Measurements from ENCODE around the gene APBB1IP.

The APBB1IP gene

DNA sequence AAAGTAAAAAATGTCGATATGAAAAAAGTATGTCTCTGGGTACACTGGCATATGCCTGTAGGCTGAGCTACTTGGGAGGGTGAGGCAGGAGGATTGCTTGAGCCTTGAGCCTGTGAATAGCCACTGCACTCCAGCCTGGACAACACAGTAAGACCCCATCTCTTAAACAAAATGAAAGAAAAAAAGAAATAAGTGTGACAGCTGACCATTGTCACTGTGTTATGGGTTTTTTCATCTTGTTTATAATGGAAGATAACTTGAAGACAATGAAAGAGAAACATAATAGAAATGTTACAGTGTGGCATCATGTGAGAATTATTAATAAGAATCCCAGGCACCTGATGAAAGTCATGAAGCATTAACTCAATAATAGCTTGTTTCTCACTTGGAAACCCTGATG, 75.0 kb downstream of the APBB1IP start:
- no peak for DNase-seq

DNA sequence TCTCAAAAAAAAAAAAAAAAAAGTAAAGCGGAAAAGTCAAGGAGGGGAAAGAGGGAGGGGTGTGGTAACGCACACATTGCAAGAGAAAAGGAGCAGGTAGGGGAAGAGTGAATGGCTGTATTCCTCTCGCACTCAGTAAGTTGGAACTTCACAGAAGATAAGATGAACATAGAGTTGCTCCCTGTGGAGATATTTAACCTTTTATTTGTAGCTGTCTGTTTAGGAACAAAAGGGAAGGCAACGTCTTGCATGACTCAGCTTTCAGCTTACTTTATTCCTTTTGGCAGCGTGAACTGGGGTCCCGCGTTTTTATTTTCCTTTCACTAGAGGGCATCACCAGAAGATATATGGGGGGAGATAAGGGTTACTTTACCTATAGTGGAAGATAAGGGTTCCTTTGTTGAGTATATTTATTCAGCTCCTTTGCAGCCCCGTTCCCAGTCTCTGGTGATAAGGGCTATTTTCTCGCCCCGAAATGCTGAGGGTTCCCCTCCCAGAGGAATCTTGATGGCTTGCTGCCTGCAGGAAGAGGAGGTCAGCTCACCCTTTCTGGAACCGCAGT, 78.5 kb downstream of the APBB1IP start:
- no peak for DNase-seq

DNA sequence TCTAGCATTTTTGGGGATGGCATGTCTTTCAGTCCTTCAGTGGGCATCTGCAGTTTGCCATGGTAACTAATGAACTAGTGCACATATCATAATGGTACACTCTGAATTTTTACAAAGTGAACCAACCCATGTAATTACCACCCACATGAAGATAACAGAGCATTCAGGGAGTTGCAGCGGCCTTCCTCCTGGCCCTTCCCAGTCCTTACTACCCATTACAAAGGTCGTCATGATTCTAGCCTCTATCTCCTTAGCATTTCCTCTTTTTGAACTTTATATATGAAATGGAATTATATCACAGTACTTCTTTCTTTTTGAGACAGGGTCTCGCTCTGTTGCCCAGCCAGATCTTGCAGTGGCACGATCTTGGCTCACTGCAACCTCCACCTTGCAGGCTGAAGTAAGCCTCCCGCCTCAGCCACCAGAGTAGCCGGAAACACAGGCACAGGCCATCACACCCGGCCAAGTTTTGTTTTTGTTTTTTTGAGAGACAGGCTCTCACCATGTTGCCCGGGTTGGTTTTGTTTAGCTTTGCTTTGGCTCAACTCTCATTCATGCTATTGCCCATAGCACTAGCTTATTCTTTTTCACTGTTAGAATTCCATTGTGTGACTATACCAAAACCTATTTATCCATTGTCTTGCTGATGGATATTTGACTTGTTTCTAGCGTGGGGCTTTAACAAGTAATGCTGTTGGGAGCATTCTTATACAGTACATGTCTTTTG, 79.2 kb downstream of the APBB1IP start:
- no peak for DNase-seq

- DNase-seq, result no peak
Measured at GRCh38 chr10:26519803-26520202, 81.7 kb downstream of the APBB1IP start.

- no peak for DNase-seq
Measured at GRCh38 chr10:26520575-26520974, 82.4 kb downstream of the APBB1IP start.

DNA sequence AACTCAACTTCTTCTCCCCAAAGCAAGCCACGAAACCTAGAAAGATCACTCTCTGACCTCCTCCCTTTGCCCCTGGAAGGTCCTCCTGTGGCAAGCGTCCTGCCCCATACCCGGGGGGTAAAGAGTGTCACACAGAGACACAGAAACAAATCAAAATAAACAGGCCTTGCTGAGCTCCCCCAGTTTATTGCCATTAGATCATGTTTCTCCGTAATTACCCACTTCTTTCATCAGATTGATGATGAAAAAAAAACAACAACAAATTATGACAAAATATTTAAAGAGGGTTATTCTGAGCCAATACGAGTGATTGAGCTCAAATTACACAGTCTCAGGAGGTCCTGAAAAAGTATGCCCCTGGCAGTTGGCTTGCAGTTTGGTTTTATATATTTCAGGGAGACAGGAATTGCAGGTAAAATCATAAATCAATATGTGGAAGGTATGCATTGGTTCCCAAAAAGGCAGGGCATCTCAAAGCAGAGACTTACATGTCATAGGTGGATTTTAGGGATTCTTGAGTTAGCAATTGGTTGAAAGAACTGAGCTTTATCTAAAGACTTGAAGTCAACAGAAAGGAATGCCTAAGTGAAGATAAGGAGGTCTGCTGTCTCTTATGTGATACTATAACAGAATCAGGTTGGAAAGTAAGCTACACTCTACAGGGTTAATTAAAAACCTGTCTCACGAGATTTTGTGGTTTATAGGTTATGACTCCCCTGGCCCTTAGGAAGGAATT, 86.2 kb downstream of the APBB1IP start:
- no peak for DNase-seq

DNA sequence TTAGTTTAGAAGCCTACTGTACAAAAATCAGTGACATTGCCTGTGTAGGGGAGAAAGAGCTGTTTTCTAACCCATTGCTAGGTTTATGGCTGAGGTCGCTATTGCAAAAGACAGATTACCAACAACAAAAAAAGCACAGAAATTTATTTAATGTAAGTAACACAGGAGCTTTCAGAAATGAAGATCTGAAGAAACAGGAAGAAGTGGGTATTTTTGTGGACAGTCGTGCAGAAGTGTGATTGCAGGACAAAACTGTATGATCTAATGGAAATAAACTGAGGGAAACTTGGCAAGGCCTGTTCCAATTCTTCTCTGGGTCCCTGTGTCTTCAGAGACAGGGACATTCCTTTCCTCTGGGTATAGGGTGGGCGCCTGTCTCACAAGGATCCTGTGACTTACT, 87.4 kb downstream of the APBB1IP start:
- DNase-seq, result no peak

GRCh38 chr10:26527018-26527417, 88.9 kb downstream of the APBB1IP start:
- no peak for DNase-seq

GRCh38 chr10:26528048-26528447, 89.9 kb downstream of the APBB1IP start:
- DNase-seq, result no peak

DNA sequence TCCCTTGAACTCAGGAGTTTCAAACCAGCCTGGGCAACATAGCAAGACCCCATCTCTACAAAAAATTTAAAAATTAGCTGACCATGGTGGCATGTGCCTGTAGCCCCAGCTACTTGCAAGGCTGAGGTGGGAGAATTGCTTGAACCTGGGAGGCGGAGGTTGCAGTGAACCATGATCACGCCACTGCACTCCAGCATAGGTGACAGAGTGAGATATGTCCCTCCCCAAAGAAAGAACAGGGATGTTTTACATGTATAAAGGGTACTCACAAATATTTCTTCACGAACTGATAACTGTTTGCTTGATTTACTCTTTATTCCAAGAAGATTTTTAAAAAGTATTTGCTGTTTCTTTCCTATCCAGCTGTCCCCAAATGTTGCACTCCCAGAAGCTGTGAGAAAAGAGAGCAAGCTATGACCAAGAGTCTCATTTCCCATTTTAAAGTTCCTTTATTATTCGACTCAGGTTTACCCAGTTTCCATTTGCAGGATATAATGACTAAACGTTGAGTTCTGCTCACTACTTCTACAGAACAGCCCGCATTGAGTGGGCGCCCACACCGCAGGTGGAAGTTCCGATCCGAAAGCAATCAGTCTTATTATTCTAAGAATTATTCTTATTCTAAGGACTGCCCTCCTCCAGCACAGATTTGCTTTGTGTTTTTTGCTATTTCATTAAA, 90.7 kb downstream of the APBB1IP start:
- DNase-seq, result no peak

DNA sequence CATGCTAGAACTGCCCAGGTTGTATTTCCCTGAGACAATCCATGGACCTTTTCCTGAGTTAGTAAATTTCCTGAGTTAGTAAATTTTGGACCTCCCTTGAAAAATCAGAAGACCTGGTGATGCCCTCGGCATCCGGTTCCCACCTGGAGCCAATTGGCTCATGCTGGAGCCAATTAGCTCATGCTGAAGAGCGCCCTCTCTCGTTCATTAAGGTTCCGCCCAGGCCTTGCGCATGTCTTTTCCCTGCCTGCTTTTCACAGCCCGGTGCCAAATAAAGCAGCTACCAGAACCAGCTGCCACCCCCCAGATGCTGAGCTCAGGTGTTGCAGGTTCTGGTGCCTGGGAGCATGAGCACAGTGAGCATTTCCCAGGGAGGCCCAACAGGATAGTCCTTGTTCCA, 96.2 kb downstream of the APBB1IP start:
- DNase-seq, result no peak

- no peak for DNase-seq
Measured at GRCh38 chr10:26540601-26541000, 102.5 kb downstream of the APBB1IP start.

DNA sequence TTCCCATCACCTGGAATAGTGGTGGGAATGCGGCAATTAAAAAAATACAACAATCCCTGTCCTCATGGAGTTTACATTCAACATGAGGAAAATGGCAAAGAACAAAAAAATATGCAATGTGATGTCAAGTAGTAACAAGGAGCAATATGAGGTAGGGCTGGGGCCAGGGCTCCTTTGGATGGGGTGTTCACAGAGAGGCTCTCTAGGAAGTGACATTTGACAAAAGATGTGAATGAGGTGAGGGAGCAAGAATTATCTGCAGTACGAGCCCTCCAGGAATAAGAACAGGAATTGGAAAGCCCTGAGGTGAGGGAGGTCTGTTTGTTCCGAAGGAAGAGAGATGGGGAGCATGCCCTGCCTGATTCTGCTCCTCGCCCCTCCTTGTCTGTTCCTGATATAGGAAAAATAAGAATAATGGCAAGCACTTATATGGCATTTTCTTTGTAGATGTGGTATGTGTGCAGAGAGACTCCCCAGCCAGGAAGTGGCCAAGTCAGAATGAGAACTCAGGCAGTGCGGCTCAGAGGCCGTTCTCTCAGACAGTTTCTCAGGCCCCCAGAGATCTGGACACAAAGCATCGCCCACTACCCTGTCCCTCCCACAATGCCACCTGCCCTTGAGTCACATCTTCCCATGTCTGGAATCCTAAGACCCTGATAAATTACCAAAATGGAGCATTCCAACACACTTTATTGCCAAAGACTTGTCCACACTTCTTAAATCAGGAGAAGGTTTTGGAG, 105.6 kb downstream of the APBB1IP start:
- DNase-seq, result no peak

DNA sequence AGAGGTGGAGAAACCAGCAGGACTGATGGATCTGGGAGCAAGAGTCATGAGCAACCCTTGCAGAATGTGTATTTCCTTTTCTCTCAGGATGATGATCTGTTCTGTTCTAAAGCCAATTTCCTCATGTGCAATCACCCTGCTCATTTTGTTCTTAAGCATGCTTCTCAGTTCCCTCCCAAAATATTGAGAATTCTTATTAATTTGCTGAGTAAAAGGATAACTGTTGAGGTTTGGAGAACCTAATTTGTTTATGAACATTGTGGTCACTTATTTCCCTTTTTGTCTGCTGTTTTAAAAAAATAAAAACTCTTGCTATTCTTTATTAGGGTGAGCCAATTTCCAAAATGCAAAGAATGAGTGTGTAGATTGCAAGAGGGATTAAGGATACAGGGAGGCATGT, 106.8 kb downstream of the APBB1IP start:
- no peak for DNase-seq

- no peak for DNase-seq
Measured at GRCh38 chr10:26550774-26551526, 112.8 kb downstream of the APBB1IP start.

- DNase-seq, result no peak
Measured at GRCh38 chr10:26554246-26554645, 116.1 kb downstream of the APBB1IP start.

DNA sequence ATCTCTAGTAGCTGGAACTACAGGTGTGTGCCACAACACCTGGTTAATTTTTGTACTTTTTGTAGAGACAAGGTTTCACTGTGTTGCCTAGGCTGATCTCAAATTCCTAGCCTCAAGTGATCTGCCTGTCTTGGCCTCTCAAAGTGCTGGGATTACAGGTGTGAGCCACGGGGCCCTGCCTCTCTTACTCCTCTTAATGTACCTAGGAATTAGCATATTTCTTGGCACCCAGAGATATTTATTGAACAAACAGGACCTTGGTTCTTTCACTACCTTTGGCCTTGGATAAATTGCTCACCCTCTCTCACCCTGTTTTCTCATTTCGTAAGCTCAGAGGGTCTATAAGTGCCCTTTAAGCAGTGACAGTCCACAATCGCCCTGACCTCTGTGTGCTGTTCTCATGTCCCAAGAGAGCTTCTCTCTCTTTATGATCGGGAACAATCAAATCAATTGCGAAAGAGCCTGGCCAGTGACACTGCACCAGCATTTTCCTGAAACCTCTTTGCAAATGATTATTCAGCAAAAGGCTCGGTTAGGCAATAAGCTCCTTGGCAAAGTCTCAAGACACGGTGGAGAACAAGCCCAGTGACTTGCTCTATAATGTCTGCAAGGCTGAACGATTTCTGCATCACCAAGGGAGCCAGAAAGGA, 117.7 kb downstream of the APBB1IP start:
- DNase-seq, result no peak

DNA sequence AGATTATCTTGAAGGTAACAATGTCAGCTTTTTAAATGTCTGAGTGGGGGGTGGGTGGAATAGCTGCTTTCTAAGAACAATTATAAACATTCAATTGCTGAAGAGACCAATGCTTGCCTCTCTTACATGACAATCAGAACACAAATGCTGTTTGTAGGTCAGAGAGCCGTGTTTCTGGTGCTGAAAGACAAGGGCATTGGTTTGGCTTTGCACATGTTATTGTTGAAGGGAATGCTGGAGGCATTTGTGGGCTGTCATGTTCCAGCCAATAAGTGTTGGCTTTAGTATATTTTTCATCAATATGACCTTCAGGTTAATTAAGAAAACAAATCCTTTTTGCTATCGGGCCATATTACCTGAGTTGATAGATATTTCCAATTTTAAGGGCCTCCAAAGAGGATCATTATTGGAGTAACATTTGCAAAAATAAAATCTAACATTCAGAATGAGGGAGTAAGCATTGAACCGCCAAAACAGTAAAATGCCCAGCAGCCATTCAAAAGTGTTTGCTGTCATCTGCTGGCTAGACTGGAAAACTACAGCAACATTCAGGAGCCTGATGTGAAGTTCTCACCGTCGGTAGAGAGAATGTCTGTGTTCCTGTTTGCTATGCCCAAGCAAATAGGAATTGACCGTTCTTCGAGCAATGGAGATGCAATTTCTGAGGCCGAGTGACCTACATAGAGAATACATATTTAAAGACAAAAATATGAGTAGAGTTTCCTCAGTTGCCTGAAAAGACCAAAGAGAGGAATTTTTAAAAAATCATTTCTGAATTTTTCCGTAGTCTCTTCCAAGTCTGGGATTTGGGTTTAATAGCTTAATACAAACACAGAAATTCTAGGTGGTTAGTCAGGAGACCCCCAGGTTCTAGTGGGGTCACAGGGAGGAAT, 118.9 kb downstream of the APBB1IP start:
- peak; percentile 66 for DNase-seq

GRCh38 chr10:26557641-26558014, 119.5 kb downstream of the APBB1IP start:
- DNase-seq, result no peak

GRCh38 chr10:26566525-26567350, 128.6 kb downstream of the APBB1IP start:
- peak; percentile 19 for DNase-seq
